Islet precursor cell (in vitro differentiated cells): ENCODE results near the gene LTBP3.

Source experiments
- DNase-seq: peaks from one replicate; pipeline ENCODE4 v3.0.0-alpha.2; 2018

LTBP3 gene

GRCh38 chr11:65558002-65558929 lies at the start of gene LTBP3:
TSS of gene LTBP3 (minus strand) at chr11:65558359. CDS start at chr11:65557959, 400 bp downstream.
- peak; percentile 86 for DNase-seq

DNA sequence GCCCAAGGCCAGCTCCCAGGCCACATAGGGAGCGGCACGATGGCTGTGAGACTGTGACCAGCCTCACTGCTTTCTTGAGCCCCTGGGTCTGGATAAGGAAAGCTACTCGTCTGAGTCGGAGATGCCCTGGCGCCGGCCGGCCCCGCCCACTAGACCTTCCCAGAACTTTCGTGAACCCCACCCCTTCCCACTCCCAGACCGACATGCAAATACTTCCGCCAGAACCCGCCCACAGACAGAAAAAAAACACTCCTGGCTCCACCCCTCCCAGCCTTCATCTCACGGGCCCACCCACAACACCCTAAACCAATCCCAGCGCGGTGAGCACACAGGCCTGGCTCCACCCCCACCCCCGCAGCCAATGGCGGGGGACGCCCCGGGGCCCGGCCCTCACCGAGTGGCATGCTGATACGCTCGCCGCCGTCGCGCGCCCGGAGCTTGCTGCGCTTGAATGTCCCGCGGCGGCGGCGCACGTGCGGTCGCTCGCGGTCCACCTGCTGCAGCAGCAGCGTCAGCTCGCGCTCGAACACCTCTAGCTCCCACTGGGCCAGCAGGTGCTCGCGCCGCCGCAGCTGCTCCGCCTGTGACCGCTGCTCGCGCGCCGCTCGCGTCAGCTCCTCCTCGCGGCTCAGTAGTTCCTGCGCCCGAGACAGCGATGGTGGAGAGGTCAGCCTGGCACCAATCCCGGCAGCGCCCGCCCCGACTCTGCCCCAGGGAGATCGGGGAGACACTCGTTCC lies 48.9 kb upstream of the LTBP3 start:
- DNase-seq: peak; percentile 99

GRCh38 chr11:65604258-65604657 lies 46.1 kb upstream of the LTBP3 start:
- DNase-seq: no peak

GRCh38 chr11:65599955-65600246 lies 41.7 kb upstream of the LTBP3 start:
- DNase-seq: no peak

DNA sequence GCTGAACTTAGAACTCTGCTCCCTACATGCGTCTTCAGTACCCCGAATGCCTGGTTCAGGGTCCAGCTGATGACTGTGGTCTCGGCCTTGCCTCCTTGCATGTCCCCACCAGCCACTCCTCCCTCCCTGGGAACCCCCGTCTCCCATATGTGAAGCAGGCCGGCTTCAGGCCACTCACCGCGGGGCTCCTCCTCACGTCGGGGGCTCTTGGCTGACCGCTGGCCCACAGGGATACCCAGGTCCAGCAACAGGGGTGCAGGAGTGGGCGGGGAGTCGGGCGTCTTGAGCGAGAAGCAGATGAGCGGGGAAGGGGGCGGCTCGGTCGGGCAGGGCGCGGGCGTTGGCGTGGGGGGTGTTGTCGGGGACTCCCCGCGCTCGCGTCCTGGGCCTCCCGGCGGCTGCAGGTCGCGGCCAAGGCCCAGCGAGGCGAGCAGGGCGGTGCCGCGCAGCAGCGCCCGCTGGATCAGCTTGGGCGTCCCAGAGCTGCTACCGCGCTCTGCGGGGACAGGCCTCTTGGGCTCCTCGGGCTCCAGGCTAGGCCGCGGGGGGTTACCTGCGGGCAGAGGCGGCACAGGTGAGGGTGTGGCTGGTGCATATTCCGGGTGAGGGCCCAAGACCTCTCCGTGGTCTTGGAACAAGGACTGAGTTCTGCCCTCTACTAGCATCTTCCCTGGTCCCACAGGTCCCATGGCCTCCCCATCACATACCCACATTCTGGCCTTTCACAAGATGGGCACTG lies 41.2 kb upstream of the LTBP3 start:
- DNase-seq: no peak

GRCh38 chr11:65598258-65598699 lies 40.1 kb upstream of the LTBP3 start:
- no peak for DNase-seq

- no peak for DNase-seq
These were observed 38.4 kb upstream of the LTBP3 start for GRCh38 chr11:65596520-65596919.

DNA sequence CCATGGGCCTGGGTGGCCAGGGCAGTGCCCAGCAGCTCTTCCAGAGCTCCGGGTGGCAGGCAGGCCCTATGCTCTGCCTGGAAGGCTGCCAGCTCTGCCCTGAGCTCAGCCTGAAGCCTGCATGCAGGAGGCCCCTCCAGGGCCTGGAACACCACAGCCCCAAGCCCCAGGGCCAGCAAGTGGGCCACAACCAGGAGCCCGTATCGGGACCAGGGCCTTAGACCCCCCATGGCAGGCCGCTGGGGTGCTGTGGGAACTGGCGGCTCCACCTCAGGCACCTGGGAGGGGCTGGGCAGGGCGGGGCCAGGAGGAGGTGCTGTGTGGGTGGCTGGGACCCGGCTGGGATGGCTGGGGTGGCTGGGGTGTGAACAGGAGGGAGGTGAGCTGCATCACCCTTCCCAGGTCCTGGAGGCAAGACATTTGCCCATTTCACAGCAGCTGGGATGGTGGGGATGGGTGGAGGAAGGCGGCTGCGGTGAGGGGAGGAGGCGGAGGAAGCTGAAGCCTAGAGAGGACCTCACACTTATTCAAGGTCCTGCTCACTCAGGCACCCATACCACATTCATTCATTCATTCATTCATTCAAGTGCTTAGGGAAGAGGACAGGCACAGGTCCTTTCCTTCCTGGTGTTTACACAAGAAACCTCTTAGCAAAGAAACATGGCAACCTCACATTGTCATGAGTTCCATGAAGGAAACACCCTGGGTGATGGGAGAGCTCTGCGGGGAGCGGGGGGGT lies 37.6 kb upstream of the LTBP3 start, which contains the start of gene KCNK7:
KCNK7 (minus strand) TSS at position 258 of the 739 bp plus-strand sequence; CDS start at position 230, 28 bp downstream.
- no peak for DNase-seq

DNA sequence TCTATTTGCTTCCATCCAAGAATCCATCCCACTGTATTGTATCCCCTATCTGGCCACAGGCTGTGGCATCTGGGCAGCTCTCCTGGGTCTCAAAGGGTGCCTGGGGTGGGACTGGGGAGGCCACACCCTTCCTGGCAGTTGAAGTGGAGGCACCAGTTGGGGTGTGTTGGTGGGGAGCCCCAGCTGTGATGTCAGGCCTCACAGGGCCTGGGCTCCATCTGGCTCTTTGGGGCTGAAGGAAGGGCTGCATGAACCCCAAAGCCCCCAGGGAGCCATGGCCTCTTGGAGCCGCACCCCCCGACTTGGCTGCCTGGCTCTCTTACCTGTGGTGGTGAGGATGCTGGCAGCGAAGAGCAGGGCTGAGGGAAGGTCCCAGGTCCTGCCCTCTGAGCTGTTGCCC lies 37.0 kb upstream of the LTBP3 start:
- DNase-seq: no peak

- DNase-seq: peak; percentile 73
These were observed 35.6 kb upstream of the LTBP3 start for GRCh38 chr11:65593518-65594414.

DNA sequence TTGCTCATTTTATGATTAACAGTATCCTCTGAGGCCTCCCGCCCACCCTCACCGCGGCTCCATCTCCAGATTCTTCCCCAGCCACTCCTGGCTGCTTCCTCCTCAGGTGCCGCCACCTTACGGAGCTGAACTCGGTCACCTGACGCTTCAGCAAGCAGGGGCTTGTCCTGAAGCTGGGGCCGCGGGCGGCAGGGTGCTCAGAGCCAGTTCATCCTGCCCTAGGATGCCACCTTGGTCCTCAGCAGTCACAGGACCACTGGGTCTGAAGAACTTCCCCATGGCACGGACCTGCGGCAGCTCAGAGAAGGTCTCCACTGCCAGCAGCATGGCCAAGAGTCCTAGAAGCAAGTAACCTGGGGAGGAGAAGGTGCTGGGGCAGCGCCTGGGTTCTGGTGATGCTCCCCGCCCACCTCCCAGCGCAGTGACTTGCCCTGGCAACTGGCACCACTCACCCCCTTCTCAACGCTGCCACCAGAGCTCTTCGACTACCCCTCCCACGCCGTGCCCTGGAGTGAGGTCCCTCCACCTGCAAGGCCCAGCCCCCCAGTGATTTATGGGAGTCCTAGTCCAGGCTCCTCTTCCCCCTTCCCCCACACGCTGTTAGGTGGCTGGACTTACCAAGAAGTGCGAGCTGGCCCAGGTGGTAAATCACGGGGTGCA lies 34.8 kb upstream of the LTBP3 start:
- DNase-seq: no peak

GRCh38 chr11:65591939-65592857 lies 34.0 kb upstream of the LTBP3 start:
- DNase-seq: peak; percentile 95

GRCh38 chr11:65590240-65590738 lies 32.1 kb upstream of the LTBP3 start:
- no peak for DNase-seq

- no peak for DNase-seq
These were observed 31.5 kb upstream of the LTBP3 start for GRCh38 chr11:65589444-65590239.

DNA sequence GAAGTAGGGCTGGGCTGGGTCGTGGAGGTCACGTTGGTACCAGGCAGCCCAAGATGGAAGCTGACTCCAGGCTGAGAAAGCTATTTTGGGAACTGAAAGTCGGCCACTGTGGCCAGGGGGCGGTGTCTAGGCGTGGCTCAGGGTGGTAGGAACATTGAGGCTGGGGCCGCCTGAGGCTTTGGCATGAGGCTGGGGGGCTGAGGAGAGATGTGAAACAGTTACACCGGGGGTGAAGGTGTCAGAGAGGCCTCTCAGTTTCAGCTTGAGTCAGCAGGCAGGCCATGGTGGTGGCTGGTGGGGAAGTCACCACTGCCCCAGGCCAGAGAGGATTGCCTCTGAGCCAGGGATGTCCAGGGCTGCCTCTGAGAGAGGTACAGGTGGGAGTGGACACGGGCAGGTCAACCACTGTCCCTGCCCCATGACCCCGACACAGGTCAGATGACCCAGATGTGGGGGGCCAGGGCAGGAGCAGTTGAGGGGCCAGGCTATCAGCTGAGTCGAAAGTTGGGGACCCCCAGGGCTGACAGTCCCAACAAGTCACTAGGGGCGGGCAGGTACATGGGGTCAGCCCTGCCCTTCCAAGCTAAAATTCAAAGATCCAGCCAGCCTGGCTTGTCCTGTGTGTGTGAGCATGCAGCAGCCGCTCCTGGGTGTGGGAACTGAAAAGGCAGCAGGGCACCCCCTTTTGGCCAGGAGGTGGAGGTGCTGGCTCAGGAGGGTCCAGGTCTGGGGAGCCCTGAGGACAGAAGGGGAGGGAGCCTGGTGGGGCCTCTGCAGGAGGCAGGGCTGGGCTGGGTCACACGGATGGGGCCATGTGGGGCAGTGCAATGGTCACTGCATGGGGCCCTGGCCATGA lies 30.3 kb upstream of the LTBP3 start:
- DNase-seq: peak; percentile 75

DNA sequence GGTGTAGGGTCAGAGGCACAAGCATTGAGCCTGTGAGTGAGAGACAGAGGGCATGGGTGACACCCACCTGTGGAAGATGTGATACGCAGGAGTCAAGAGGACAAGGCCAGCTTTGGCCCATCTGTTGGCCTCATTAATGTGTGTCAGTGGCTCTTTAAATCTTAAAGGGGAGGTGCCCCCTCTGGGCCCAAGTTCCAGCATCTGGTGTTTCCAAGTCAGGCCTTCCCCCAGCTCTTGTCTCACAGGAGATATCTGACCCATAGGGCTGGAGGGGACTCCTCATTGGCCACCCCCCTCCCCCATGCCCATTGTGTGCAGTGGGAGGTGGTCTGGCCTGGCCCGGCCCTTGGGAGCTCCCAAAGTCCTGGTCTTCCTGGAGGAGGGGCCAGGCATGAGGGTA lies 28.5 kb upstream of the LTBP3 start:
- no peak for DNase-seq

DNA sequence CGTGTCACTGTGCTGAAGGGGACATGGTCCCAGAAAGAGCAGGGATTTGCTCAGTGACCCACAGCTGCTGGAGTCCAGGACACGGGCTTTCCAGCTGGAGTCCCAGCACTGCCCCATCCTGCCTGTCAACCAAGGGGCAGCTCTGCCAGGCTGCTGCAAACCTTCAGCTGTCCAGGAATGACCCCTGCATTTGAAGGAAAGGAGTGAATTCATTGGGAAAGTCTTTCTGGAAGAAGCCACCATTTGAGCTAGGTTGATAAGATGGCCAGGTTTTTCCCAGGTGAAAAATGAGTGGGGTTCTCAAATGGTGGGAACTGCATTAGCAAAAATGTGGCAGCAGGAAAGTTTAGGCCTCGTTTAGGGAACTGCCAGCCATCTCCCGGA lies 28.1 kb upstream of the LTBP3 start:
- DNase-seq: no peak
